AML-193 (cell line): ENCODE data around the gene SOX15.
A peak's percentile ranks its signal among the peaks of the same experiment; 100 is the strongest.

Source experiments
- DNase-seq, 2 experiments: peaks; one replicate each; lab custom pipeline; 2025; lab: John Stamatoyannopoulos, UW

SOX15 gene

GRCh38 chr17:7557775-7558543, 31.9 kb downstream of the SOX15 start:
- DNase-seq: peak; percentile 70 to 85

- no peak for DNase-seq
Measured at GRCh38 chr17:7557147-7557764, 32.6 kb downstream of the SOX15 start.

GRCh38 chr17:7556627-7557026, 33.3 kb downstream of the SOX15 start:
- DNase-seq: no peak

GRCh38 chr17:7555320-7555948, 34.5 kb downstream of the SOX15 start:
- DNase-seq: no peak

- DNase-seq: no peak
Measured at GRCh38 chr17:7553356-7553755, 36.5 kb downstream of the SOX15 start.

- peak; percentile 76 for DNase-seq
Measured at GRCh38 chr17:7552621-7553051, 37.3 kb downstream of the SOX15 start.

DNA sequence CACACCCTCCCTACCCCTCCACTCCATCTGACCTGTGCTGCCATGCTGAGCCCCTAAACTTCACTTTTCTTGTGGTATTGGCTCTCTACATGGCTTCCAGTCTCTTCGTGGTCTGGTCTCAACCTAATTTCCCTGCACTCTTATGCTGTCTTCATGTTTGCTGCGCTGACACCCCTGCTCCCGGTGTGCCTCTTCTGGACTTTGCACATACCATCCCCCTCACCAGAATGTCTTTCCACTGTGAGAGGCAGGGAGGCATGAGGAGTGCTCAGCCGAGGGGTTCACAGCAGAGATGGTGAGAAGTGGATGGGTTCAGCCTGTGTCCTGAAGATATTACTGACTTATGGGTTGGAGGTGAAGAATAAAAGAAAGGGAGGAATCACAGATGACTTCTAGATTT, 38.5 kb downstream of the SOX15 start:
- no peak for DNase-seq

GRCh38 chr17:7550344-7550743, 39.5 kb downstream of the SOX15 start:
- no peak for DNase-seq

DNA sequence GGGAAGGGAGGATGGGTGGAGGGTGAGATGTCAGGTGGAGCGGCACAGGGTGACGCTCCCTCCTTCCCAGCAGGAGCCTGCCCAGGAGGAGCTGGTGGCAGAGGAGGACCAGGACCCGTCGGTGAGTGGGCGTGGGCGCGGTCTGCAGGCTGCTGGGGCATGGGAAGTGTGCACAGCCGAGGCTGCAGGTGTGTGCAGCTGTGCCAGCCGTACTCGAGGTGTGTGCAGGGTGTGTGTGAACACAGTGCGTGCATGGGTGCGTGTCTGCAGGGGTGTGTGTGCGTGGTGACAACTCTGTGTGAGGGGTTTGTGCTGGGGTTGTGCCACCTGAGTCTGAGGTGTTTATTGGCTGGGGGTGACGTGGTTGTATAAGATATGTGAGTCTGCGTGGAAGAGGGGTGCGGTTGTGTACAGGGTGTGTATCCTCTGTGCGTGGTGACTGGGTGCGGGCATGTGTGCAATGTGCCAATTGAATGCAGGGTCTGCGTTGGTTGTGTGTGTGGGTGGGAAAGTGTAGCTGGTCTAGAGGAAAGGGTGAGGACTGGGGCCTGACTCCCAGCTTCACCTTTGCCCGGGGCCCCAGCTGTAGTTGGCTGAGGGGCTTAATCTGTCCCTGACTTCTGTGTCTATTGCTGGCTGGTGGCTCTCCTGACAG, 40.4 kb downstream of the SOX15 start:
- DNase-seq: no peak

DNA sequence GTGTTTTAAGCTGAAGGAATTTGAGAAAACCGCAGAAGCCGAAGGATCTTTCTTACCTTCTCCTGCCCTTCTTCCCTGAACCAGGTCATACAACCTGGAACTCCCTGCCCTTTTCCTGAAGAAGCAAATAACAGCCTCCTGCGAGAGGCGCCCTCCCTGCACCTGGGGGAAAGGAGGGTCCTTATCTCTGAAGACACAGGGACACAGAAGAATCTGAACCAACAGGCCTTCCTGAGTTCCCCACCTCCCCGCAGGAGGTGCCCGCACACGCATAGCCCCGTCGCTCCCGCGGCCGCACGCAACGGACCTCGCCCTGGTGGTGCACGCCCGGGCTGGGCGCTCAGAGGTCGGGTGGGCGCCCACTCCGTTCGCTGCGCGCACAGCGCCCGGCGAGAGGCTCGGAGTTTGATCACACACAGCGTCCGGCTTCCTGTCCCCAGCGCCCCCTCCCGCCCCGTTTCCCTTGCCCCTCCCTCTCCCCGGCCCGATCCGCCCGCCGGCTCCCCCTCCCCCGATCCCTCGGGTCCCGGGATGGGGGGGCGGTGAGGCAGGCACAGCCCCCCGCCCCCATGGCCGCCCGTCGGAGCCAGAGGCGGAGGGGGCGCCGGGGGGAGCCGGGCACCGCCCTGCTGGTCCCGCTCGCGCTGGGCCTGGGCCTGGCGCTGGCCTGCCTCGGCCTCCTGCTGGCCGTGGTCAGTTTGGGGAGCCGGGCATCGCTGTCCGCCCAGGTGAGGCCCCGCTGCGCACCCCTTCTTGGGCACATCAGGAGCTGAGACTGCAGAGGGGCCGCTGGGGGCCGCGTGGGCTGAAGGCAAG, 41.1 kb downstream of the SOX15 start, which contains the start of gene TNFSF12:
Gene TNFSF12, plus strand, starts transcription at position 474 of the 816 bp plus-strand sequence. Its CDS starts 96 bp downstream, at position 570.
- DNase-seq: no peak

DNA sequence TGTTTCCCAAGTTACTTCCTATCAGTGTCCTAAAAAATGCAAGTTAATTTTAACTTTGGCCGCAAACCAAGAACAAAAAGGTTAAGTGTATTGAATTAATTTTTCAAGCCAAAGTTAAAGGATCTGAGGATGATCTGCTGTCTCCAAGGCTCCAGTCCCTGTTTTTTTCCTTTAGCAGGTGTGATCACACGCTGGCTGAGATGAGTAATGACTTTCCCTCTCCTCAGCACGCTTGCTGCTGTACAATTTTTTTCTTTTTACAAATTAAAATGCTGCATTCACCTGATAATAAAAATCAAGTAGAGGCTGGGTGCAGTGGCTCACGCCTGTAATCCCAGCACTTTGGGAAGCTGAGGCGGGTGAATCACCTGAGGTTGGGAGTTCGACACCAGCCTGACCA, 45.0 kb downstream of the SOX15 start:
- DNase-seq: no peak

- DNase-seq: no peak
Measured at GRCh38 chr17:7541074-7541621, 48.7 kb downstream of the SOX15 start.

GRCh38 chr17:7538891-7539545, 50.9 kb downstream of the SOX15 start:
- no peak for DNase-seq
